ENCODE data around the gene MAPK14. TPM values are rescaled to one million over a fixed set of nuclear protein-coding genes. Genes with fewer than 3 reads are reported as not detected.

The MAPK14 gene
- total and polyA plus RNA-seq, 10 of the 15 experiments (the other 5 are each of a cell fraction or from before 2014, with no cell fraction given), result 12.5 to 59.5 (median 43.0) TPM

DNA sequence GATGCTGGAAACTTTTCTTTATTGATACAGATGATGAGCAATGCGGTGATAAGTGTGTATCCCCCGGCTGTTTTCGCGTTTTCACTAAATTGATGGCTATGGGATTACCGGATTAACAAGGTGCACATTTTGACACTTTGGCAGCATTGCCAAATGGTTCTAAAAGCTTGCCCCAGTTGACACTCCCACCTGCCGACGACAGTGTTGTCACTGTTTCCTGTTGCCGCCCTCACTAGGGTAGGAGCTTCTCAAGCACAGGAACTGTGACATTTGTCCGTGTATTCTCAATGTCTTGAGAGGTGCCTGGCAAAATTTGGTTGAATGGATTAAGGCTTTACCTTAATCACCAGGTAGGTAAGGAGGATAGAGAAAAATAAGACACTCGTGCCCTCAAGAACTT lies 92.9 kb downstream of the MAPK14 start (continued):
- TF ChIP-seq SPI1 (IDR thresholded peaks at IDR 0.05; ENCODE audit: borderline replicate concordance, insufficient read depth, low read depth, low read length), result 0 out of 2 replicates have a peak, but pooled peaks have one; percentile 11
- TF ChIP-seq NRF1 (conservative IDR thresholded peaks at IDR 0.05; ENCODE audit: low read depth, low read length), result no peak
- no peak for TF ChIP-seq SMARCA5 (IDR thresholded peaks at IDR 0.05)
- no peak for TF ChIP-seq CBX5 (IDR thresholded peaks at IDR 0.05; ENCODE audit: low read depth)
- TF ChIP-seq, protein P1, sequence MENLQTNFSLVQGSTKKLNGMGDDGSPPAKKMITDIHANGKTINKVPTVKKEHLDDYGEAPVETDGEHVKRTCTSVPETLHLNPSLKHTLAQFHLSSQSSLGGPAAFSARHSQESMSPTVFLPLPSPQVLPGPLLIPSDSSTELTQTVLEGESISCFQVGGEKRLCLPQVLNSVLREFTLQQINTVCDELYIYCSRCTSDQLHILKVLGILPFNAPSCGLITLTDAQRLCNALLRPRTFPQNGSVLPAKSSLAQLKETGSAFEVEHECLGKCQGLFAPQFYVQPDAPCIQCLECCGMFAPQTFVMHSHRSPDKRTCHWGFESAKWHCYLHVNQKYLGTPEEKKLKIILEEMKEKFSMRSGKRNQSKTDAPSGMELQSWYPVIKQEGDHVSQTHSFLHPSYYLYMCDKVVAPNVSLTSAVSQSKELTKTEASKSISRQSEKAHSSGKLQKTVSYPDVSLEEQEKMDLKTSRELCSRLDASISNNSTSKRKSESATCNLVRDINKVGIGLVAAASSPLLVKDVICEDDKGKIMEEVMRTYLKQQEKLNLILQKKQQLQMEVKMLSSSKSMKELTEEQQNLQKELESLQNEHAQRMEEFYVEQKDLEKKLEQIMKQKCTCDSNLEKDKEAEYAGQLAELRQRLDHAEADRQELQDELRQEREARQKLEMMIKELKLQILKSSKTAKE (IDR thresholded peaks at IDR 0.05; ENCODE audit: low read depth, poor library complexity, severe bottlenecking), result no peak

DNA sequence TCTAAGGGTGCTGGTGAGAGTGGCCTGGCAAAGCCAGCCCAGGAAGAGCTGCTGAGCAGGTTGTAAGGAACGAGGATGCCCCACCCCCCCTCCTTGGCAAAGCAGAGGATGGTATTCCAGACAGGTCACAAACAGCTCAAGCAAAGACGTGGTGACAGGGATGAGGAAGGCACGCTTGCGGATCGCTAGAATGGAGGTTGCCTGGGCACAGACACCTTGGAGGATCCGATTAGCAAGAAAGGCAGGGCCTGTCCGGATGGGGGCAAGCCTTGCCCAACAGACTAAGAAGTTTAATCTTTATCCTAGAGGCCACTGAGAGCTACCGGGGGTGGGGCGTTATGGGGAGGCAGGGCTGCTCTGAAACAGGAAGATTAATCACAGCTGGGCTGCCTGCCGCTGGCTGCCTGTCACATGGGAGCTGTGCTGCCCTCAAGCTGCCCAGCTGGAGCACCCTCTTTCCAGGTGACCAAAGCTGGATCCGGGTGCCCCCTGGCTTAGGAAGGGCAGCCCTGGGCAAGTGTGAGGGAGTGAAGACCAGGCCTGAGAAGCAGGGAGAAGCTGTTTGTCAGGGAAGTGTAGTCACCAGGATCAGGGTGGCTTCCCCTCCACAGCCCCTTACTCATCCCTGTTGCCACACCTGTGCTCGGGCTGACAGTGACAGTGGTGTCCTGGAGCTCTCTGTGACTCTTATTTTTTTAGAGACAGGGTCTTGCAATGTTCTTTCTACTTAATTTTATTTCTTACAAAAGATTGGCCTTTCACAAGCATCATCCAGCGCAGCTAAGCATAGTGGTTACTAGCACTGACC lies 93.6 kb downstream of the MAPK14 start:
- 40% methylated on average over 13 of the region's 13 CpGs for WGBS (ENCODE audit: insufficient coverage, insufficient replicate concordance, low lambda C conversion rate, missing lambda C conversion rate)
- Histone ChIP-seq H3K79me2 (ENCODE audit: control insufficient read depth, insufficient read depth, low read length) (no peaks in the 10 kb centered on the region), H3K9me3 (replicated peaks; ENCODE audit: control insufficient read depth, insufficient read depth, low read length) (no peaks in the 10 kb centered on the region), H2AFZ (ENCODE audit: control insufficient read depth, low read depth, low read length) (no peak overlapping the region; the same call in 1 of the 2 replicates), H3K27ac (ENCODE audit: control insufficient read depth, insufficient read depth) (peak overlapping the region; percentile 74), H3K27me3 (replicated peaks in 1 of 2; ENCODE audit: control insufficient read depth in 2 of 2, insufficient read depth in 2 of 2, low read length in 1 of 2) (no peaks in the 10 kb centered on the region), H3K4me1 (ENCODE audit: control insufficient read depth, insufficient read depth, low read length) (peaks cover 27% of the 10 kb centered on the region), H4K20me1 (ENCODE audit: control insufficient read depth, insufficient read depth) (no peaks in the 10 kb centered on the region), H3K9ac (ENCODE audit: control insufficient read depth, insufficient read depth, low read length) (no peak overlapping the region), H3K4me2 (ENCODE audit: control insufficient read depth, insufficient read depth) (peak overlapping the region; percentile 80), H3K36me3 (ENCODE audit: control insufficient read depth in 2 of 2, insufficient read depth in 2 of 2, low read length in 1 of 2) (no peaks in the 10 kb centered on the region; a peak in 1 of 4 replicates), H3K4me3 (0 out of 2 replicates have a peak overlapping the region, but pooled peaks have one; percentile 6)
- FAIRE-seq, result no peak
- BruUV-seq (replicated peaks), result no TSS peak
- SMC1A ChIA-PET (ENCODE audit: uncharacterized antibody, unreplicated experiment), result interaction anchor here (0.7 to 7.8 kb wide), 20 partner anchors 8 to 238 kb away, joined by 3 to 75 read pairs (median 4); partner anchors contain the start of genes MAPK13 and MAPK14
- DNase-seq (ENCODE audit: low read depth, low spot score), result no peak
- peak; percentile 65 for ATAC-seq
- POLR2A ChIA-PET, result interaction anchor here (0.8 to 3.4 kb wide), 10 partner anchors 8 to 477 kb away, joined by 3 to 21 read pairs (median 4); partner anchors contain the start of genes MAPK13 and MAPK14
- CTCF ChIA-PET, result interaction anchor here (0.6 to 7.6 kb wide), 21 partner anchors 9 to 238 kb away, joined by 3 to 82 read pairs (median 4); partner anchors contain the start of genes BNIP5, BRPF3, MAPK13 and MAPK14
- in situ Hi-C loops (cut with MboI) (loop anchor here (5.0 kb wide), 1 partner anchor 236 kb away; no protein-coding TSS in a partner anchor), intact Hi-C loops (cut with micrococcal nuclease; ENCODE audit: unreplicated experiment) (loop anchor here (10.0 kb wide), 1 partner anchor 184 kb away; no protein-coding TSS in a partner anchor)
- RAD21 ChIA-PET (ENCODE audit: unreplicated experiment), result interaction anchor here (0.7 to 3.1 kb wide), 16 partner anchors 8 to 313 kb away, joined by 3 to 35 read pairs (median 4); partner anchors contain the start of genes MAPK13 and MAPK14
- TF ChIP-seq TARDBP (IDR thresholded peaks at IDR 0.05; ENCODE audit: borderline replicate concordance) (0 out of 2 replicates have a peak, but pooled peaks have one; percentile 33), NFYB (IDR thresholded peaks at IDR 0.05; ENCODE audit: insufficient read depth, low read depth, low read length) (no peak), BCL11A (IDR thresholded peaks at IDR 0.05; ENCODE audit: low read depth, low read length) (no peak), MXI1 (IDR thresholded peaks at IDR 0.05; ENCODE audit: low read depth, low read length) (0 out of 2 replicates have a peak, but pooled peaks have one; percentile 52), DPF2 (IDR thresholded peaks at IDR 0.05) (no peak)
- TF ChIP-seq, protein P2, sequence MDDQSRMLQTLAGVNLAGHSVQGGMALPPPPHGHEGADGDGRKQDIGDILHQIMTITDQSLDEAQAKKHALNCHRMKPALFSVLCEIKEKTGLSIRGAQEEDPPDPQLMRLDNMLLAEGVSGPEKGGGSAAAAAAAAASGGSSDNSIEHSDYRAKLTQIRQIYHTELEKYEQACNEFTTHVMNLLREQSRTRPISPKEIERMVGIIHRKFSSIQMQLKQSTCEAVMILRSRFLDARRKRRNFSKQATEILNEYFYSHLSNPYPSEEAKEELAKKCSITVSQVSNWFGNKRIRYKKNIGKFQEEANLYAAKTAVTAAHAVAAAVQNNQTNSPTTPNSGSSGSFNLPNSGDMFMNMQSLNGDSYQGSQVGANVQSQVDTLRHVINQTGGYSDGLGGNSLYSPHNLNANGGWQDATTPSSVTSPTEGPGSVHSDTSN (IDR thresholded peaks at IDR 0.05; ENCODE audit: insufficient replicate concordance, low read depth, low read length), result peak; percentile 77
- TF ChIP-seq, protein P3, sequence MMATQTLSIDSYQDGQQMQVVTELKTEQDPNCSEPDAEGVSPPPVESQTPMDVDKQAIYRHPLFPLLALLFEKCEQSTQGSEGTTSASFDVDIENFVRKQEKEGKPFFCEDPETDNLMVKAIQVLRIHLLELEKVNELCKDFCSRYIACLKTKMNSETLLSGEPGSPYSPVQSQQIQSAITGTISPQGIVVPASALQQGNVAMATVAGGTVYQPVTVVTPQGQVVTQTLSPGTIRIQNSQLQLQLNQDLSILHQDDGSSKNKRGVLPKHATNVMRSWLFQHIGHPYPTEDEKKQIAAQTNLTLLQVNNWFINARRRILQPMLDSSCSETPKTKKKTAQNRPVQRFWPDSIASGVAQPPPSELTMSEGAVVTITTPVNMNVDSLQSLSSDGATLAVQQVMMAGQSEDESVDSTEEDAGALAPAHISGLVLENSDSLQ (IDR thresholded peaks at IDR 0.05), result peak; percentile 79
- TF ChIP-seq, protein P4, sequence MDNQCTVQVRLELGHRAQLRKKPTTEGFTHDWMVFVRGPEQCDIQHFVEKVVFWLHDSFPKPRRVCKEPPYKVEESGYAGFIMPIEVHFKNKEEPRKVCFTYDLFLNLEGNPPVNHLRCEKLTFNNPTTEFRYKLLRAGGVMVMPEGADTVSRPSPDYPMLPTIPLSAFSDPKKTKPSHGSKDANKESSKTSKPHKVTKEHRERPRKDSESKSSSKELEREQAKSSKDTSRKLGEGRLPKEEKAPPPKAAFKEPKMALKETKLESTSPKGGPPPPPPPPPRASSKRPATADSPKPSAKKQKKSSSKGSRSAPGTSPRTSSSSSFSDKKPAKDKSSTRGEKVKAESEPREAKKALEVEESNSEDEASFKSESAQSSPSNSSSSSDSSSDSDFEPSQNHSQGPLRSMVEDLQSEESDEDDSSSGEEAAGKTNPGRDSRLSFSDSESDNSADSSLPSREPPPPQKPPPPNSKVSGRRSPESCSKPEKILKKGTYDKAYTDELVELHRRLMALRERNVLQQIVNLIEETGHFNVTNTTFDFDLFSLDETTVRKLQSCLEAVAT (IDR thresholded peaks at IDR 0.05), result peak; percentile 31; the same call in 1 of the 2 replicates
